Stimulated activated CD8-positive, alpha-beta memory T cell treated with anti-CD3 and anti-CD28 coated beads, Interleukin-7, amount 100 ng/mL, for 1 hour (primary cell): ENCODE results near the gene LIMK2.

Experiments
- DNase-seq, 2 donors: peaks; one replicate each; pipeline ENCODE4 v3.0.0-alpha.2; 2020; ENCODE audit warnings: low read depth in 2 of 2

The LIMK2 gene

GRCh38 chr22:31272522-31273446, 60.7 kb downstream of the LIMK2 start:
- DNase-seq, result peak in 1 of 2 donors; percentile 34

DNA sequence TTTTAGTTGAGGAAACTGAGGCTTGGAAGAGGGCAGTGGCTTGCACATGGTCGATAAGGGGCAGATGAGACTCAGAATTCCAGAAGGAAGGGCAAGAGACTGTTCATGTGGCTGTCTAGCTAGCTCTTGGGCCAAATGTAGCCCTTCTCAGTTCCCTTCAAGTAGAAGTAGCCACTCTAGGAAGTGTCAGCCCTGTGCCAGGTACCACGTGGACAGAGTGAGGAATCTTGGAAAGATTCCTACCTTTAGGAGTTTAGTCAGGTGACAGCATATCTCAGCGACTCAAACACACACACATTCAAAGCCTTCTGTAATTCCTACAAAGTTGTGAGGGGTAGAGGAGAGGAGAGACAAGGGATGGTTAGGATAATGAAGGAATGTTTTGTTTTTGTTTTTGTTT, 61.9 kb downstream of the LIMK2 start:
- DNase-seq, result no peak

DNA sequence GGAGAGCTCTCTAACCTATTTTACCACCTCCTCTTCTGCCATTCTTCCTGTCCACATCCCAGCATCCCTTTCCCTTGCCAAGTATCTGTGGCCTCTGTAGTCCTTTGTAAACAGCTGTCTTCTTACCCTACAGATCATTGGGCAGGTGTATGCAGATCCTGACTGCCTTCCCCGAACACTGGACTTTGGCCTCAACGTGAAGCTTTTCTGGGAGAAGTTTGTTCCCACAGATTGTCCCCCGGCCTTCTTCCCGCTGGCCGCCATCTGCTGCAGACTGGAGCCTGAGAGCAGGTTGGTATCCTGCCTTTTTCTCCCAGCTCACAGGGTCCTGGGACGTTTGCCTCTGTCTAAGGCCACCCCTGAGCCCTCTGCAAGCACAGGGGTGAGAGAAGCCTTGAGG, 62.9 kb downstream of the LIMK2 start:
- DNase-seq, result no peak

DNA sequence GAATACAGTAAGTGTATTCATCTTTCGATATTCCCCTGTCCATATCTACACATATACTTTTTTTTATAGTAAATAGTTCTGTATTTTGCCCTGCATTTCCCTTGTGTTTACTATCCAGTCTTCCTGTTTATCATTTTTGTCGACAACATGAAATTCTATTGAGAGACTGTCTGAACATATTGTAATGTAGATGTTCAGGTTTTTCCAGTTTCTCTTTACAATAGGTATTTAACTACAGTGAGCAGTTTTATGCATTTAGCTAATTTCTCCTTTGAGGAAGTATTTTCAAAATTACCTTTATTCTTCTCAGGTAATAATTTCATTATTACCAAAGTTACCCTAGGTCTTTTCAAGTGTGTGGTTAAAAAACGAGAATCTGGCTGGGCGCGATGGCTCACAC, 63.5 kb downstream of the LIMK2 start:
- DNase-seq, result no peak

- no peak for DNase-seq
These were observed 64.5 kb downstream of the LIMK2 start for GRCh38 chr22:31276426-31277167.

DNA sequence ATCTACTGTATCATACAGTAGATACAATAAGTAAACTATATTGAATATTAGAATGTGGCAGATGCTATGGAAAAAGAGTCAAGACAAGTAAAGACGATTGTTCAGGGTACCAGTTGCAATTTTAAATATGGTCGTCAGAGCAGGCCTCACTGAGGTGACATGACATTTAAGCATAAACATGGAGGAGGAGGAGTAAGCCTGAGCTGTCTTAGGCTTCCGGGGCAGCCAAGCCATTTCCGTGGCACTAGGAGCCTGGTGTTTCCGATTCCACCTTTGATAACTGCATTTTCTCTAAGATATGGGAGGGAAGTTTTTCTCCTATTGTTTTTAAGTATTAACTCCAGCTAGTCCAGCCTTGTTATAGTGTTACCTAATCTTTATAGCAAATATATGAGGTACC, 65.6 kb downstream of the LIMK2 start:
- no peak for DNase-seq

GRCh38 chr22:31278151-31278621, 66.1 kb downstream of the LIMK2 start:
- DNase-seq, result no peak

DNA sequence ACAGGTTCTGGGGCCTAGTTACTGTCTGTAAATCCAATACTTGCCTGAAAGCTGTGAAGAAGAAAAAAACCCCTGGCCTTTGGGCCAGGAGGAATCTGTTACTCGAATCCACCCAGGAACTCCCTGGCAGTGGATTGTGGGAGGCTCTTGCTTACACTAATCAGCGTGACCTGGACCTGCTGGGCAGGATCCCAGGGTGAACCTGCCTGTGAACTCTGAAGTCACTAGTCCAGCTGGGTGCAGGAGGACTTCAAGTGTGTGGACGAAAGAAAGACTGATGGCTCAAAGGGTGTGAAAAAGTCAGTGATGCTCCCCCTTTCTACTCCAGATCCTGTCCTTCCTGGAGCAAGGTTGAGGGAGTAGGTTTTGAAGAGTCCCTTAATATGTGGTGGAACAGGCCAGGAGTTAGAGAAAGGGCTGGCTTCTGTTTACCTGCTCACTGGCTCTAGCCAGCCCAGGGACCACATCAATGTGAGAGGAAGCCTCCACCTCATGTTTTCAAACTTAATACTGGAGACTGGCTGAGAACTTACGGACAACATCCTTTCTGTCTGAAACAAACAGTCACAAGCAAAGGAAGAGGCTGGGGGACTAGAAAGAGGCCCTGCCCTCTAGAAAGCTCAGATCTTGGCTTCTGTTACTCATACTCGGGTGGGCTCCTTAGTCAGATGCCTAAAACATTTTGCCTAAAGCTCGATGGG, 66.7 kb downstream of the LIMK2 start:
- no peak for DNase-seq

DNA sequence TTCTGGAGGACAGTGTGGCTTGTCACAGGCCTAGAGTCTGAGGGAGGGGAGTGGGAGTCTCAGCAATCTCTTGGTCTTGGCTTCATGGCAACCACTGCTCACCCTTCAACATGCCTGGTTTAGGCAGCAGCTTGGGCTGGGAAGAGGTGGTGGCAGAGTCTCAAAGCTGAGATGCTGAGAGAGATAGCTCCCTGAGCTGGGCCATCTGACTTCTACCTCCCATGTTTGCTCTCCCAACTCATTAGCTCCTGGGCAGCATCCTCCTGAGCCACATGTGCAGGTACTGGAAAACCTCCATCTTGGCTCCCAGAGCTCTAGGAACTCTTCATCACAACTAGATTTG, 67.2 kb downstream of the LIMK2 start:
- DNase-seq, result no peak

DNA sequence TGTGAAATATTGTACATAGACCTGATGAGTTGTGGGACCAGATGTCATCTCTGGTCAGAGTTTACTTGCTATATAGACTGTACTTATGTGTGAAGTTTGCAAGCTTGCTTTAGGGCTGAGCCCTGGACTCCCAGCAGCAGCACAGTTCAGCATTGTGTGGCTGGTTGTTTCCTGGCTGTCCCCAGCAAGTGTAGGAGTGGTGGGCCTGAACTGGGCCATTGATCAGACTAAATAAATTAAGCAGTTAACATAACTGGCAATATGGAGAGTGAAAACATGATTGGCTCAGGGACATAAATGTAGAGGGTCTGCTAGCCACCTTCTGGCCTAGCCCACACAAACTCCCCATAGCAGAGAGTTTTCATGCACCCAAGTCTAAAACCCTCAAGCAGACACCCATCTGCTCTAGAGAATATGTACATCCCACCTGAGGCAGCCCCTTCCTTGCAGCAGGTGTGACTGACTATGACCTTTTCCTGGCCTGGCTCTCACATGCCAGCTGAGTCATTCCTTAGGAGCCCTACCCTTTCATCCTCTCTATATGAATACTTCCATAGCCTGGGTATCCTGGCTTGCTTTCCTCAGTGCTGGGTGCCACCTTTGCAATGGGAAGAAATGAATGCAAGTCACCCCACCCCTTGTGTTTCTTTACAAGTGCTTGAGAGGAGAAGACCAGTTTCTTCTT, 67.9 kb downstream of the LIMK2 start:
- no peak for DNase-seq

DNA sequence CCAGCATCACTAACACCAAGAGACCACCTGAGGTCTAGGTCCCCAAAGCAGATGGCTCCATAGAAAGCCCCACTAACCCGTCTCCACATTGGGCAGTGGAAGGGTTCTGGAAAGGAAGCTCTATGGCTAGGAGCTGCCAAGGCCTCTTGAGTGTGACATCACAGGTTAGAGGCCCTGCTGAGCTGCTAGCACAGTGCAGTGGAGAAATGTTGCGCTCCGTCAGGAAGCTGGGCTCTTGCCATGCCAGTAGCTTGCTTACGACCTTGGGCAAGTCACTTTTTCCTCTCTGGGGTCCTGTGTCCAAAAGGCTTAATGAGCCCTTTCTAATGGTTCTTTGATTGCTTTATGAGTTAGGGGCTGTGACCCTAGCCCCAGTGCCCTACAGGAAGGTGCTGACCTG, 69.6 kb downstream of the LIMK2 start:
- no peak for DNase-seq

DNA sequence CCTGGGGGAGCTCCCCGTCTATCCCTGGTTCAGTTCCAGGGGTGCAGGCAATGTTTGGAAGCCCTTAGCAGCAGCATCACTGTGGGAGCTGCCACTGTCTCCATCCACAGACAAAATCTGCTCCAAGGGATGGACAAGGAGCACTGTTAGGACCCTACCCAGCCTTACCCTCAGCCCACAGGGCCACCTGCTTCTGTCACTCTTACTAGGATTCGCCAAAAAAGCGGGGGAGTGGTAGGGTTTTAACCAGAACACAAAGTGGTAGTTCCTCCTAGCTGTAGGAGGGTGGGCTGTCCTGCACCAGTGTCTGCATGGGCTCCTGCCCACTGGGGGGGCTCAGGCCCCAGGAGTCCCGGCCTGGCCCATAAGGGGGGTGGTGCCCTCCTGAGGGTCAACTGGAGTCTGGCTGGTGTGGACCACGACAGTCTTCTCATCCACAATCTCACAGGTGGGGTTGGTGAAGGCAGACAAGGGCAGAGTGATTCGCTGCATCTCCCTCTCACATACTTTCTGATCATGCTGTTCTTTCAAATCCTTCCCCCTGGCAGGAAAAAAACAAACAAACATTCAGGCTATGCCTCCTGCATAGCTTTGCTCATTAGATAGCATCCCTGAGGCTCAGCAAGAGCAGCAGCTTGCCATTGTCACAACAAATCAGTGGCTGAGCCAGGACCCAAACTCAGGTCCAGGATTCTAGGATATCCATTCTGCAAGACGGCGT, 70.8 kb downstream of the LIMK2 start:
- no peak for DNase-seq

DNA sequence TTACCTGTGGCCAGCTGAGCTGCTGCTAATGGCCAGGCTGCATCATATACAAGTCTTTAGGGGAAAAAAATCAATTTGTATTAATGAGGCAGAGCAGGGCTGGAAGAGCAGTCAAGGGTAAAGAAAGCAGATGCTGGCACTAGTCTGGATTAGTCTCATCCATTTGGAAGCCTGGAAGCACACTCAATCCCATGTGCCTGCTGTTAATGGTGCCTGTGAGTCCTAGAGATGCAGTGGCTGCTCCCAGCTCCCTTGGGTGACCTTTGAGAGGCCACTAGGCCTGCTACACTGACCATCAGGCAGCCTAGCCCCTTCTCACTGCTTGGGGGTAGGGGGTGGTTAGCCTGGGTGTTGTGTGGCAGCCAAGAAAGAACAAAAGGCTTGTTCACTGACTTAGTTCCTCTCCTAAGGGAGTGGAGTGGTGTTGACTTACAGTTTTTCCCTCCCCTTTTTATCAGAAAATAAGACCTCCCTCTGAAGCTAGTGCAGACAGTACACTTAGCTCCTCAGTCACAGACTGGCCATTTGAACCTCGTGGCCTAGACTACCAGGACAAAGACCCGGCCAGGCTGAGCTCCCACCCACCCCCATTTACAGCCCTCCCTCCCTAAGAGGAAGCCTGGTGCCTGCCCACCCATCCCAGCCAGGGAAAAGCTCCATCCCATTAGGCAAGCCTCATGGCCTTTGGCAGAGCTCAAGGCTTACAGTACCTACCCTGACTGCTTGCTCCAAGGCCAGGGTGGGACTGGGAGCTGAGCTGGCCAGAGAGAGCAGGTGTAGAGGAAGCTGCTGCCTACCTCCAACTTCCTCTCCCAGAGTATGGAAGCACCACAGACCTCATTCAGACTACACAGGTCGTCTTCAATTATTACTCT, 72.4 kb downstream of the LIMK2 start:
- DNase-seq, result no peak

- no peak for DNase-seq
These were observed 74.5 kb downstream of the LIMK2 start for GRCh38 chr22:31286360-31287255.

- DNase-seq, result no peak
These were observed 75.9 kb downstream of the LIMK2 start for GRCh38 chr22:31287818-31288495.

DNA sequence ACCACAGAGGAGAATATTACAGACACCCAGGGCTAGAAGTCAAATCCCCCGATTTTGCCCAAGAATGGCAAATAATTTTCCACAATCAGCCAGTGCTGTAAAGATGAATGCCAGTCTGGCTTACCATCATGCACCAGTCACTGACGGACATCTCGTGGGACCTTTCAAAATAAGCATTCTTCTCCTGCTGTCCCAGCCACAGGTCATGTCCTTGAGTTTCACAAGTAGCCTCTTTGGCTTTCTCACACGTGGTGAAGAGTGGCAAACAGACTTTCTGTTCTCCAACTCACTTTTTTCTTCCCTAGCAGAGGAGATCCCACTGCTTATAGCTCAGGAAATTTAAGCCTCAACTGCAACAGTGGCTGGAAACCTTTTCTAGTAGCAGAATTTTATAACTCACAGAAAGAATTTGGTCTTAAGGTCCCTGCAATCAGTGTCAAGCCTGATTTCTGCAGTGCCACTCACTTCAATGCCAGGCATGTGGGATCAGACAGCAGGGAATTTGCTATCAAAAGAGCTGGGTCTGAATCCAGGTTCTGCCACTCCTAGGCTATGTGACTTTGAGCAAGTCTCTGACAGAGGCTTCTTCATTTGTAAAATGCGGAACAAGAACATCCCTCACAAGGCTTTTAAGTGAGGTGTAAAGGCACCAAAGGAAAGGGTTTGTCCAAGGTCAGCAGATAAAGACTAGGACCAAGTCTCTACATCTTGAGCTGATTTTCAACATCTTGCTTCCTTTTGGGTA, 76.6 kb downstream of the LIMK2 start:
- no peak for DNase-seq

DNA sequence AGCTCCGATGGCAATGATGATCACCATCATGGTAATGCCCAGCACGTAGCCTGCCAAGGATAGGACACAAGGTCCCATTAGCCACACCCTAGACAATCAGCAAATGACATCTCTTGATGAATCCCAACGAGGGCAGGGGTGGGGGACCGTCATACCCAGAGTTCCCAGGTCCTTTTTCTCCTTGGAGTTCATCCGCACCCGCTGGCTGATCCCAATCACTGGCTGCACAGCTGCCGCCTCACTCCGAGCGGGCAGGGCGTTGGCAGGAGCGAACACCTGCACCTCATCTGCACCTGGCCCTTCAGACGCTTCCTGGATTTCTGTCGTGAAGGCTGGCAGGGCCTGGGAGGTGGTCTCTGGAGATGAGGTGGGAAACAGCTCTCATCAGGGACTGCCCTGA, 77.2 kb downstream of the LIMK2 start:
- no peak for DNase-seq
